ENCODE data around the gene SPAG16. TPM values are rescaled to one million over a fixed set of nuclear protein-coding genes. Genes with fewer than 3 reads are reported as not detected.

The SPAG16 gene
- polyA plus RNA-seq, 2 of the 4 experiments (the other 2 are of a cell fraction): 19.1 to 27.6 TPM

DNA sequence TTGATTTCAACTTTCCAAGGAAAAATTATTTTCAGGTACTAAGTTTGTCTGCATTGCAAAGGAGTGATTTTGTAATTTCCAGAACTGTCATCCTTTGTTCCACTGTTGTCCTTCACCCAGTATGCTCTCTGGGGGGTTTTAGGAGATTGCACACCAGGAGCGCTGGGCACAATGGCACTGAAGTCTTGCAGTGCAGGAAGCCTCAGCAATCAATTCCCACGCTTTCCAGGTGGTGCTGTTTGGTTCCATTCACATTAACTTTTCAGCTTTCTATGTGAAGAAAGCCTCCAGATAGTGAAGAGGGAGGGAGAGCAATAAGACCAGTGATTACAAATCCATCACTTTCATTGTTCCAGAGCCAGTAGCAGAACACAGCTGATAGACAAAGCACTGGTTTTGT, 782.6 kb downstream of the SPAG16 start:
- ChIA-PET POLR2A (no interaction called here), CTCF (no interaction called here)
- Histone ChIP-seq H3K4me3 (no peak overlapping the region), H3K27ac (no peak overlapping the region), H3K4me2 (no peak overlapping the region), H3K9me3 (no peaks in the 10 kb centered on the region), H3K4me1 (peaks cover 25% of the 10 kb centered on the region)
- ATAC-seq: no peak
- 82% methylated on average over 2 of the region's 2 CpGs for WGBS (ENCODE audit: missing lambda C conversion rate)
- TF ChIP-seq EHF (CRISPR knock-in tag; IDR thresholded peaks at IDR 0.05) (no peak), FOXS1 (CRISPR knock-in tag; IDR thresholded peaks at IDR 0.05) (no peak), CHD2 (IDR thresholded peaks at IDR 0.05; ENCODE audit: low read length, partially characterized antibody) (no peak), CEBPB (IDR thresholded peaks at IDR 0.05) (no peak), ESRRA (IDR thresholded peaks at IDR 0.05; ENCODE audit: borderline replicate concordance, low read length) (no peak), NR3C1 (IDR thresholded peaks at IDR 0.05) (no peak), POLR2A (IDR thresholded peaks at IDR 0.05; ENCODE audit: low read length) (no peak)
- no peak for DNase-seq (ENCODE audit: low read depth in 1 of 2, low spot score in 1 of 2)
- FAIRE-seq: no peak

GRCh38 chr2:214069254-214069653, 785.0 kb downstream of the SPAG16 start:
- peak; percentile 100 for ATAC-seq
- H3K9me3 ChIP-seq: no peaks in the 10 kb centered on the region
- WGBS (ENCODE audit: missing lambda C conversion rate): 2% methylated on average over 2 of the region's 2 CpGs
- peaks cover 25% of the 10 kb centered on the region for H3K4me1 ChIP-seq
- FAIRE-seq: peak; percentile 74
- peak; percentile 52 to 83 for DNase-seq (ENCODE audit: low read depth in 1 of 2, low spot score in 1 of 2)
- TF ChIP-seq JUNB (IDR thresholded peaks at IDR 0.05) (peak; percentile 87), JUN (IDR thresholded peaks at IDR 0.05) (0 out of 5 replicates have a peak, but pooled peaks of 1 of the 2 experiments have one; percentile 25), BHLHE40 (IDR thresholded peaks at IDR 0.05; ENCODE audit: low read depth, low read length) (no peak), GATA3 (IDR thresholded peaks at IDR 0.05; ENCODE audit: borderline replicate concordance) (peak; percentile 94), RFX5 (IDR thresholded peaks at IDR 0.05) (no peak), FOXS1 (CRISPR knock-in tag; IDR thresholded peaks at IDR 0.05) (no peak), ESRRA (IDR thresholded peaks at IDR 0.05; ENCODE audit: borderline replicate concordance, low read length) (no peak), FOSB (CRISPR knock-in tag; IDR thresholded peaks at IDR 0.05) (no peak), EHF (CRISPR knock-in tag; IDR thresholded peaks at IDR 0.05) (no peak), RAD21 (conservative IDR thresholded peaks at IDR 0.05 in 1 of 2, IDR thresholded peaks at IDR 0.05 in 1 of 2) (peak in 1 of 2 experiments; percentile 37; a peak in 3 of 5 replicates), PHF8 (IDR thresholded peaks at IDR 0.05; ENCODE audit: borderline replicate concordance, low read depth) (no peak), FOSL2 (IDR thresholded peaks at IDR 0.05) (peak; percentile 82), FOSL2 (CRISPR knock-in tag; IDR thresholded peaks at IDR 0.05) (peak; percentile 96), CHD4 (IDR thresholded peaks at IDR 0.05; ENCODE audit: borderline replicate concordance) (no peak), MAX (IDR thresholded peaks at IDR 0.05) (0 out of 2 replicates have a peak, but pooled peaks have one; percentile 17), HEYL (CRISPR knock-in tag; IDR thresholded peaks at IDR 0.05) (no peak), HOXB5 (CRISPR knock-in tag; IDR thresholded peaks at IDR 0.05) (no peak)
- TF ChIP-seq, protein P1, sequence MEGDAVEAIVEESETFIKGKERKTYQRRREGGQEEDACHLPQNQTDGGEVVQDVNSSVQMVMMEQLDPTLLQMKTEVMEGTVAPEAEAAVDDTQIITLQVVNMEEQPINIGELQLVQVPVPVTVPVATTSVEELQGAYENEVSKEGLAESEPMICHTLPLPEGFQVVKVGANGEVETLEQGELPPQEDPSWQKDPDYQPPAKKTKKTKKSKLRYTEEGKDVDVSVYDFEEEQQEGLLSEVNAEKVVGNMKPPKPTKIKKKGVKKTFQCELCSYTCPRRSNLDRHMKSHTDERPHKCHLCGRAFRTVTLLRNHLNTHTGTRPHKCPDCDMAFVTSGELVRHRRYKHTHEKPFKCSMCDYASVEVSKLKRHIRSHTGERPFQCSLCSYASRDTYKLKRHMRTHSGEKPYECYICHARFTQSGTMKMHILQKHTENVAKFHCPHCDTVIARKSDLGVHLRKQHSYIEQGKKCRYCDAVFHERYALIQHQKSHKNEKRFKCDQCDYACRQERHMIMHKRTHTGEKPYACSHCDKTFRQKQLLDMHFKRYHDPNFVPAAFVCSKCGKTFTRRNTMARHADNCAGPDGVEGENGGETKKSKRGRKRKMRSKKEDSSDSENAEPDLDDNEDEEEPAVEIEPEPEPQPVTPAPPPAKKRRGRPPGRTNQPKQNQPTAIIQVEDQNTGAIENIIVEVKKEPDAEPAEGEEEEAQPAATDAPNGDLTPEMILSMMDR (IDR thresholded peaks at IDR 0.05): no peak
- TF ChIP-seq, protein P2, sequence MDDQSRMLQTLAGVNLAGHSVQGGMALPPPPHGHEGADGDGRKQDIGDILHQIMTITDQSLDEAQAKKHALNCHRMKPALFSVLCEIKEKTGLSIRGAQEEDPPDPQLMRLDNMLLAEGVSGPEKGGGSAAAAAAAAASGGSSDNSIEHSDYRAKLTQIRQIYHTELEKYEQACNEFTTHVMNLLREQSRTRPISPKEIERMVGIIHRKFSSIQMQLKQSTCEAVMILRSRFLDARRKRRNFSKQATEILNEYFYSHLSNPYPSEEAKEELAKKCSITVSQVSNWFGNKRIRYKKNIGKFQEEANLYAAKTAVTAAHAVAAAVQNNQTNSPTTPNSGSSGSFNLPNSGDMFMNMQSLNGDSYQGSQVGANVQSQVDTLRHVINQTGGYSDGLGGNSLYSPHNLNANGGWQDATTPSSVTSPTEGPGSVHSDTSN (IDR thresholded peaks at IDR 0.05): no peak
- TF ChIP-seq, protein P3, sequence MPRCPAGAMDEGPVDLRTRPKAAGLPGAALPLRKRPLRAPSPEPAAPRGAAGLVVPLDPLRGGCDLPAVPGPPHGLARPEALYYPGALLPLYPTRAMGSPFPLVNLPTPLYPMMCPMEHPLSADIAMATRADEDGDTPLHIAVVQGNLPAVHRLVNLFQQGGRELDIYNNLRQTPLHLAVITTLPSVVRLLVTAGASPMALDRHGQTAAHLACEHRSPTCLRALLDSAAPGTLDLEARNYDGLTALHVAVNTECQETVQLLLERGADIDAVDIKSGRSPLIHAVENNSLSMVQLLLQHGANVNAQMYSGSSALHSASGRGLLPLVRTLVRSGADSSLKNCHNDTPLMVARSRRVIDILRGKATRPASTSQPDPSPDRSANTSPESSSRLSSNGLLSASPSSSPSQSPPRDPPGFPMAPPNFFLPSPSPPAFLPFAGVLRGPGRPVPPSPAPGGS (IDR thresholded peaks at IDR 0.05): no peak
- H3K4me2 ChIP-seq: peak overlapping the region; percentile 67
- H3K27ac ChIP-seq: no peak overlapping the region
- H3K4me3 ChIP-seq: no peak overlapping the region
- CTCF ChIA-PET: no interaction called here
- POLR2A ChIA-PET: no interaction called here

Measured in A549 (cell line).